Measurements from ENCODE around the gene ADGRL3.

ADGRL3 gene

GRCh38 chr4:61913619-61914018 lies 713.5 kb downstream of the ADGRL3 start:
- no peak overlapping the region for H3K4me2 ChIP-seq
- H3K9me3 ChIP-seq = no peaks in the 10 kb centered on the region
- H3K27ac ChIP-seq = no peak overlapping the region
- H3K4me3 ChIP-seq = no peak overlapping the region
- no peaks in the 10 kb centered on the region for H3K36me3 ChIP-seq
- H4K20me1 ChIP-seq = no peaks in the 10 kb centered on the region
- no peaks in the 10 kb centered on the region for H3K27me3 ChIP-seq
- H3K4me1 ChIP-seq = no peaks in the 10 kb centered on the region
- no peak for TF ChIP-seq Cebpa-rat (IDR thresholded peaks at IDR 0.05)
- no peak overlapping the region for H3K9ac ChIP-seq

GRCh38 chr4:61915501-61915900 lies 715.4 kb downstream of the ADGRL3 start:
- no peaks in the 10 kb centered on the region for H3K27me3 ChIP-seq
- no peak overlapping the region for H3K27ac ChIP-seq
- no peaks in the 10 kb centered on the region for H3K9me3 ChIP-seq
- H3K36me3 ChIP-seq = no peaks in the 10 kb centered on the region
- no peak overlapping the region for H3K4me3 ChIP-seq
- H3K4me2 ChIP-seq = no peak overlapping the region
- TF ChIP-seq Cebpa-rat (IDR thresholded peaks at IDR 0.05) = no peak
- no peaks in the 10 kb centered on the region for H3K4me1 ChIP-seq
- no peak overlapping the region for H3K9ac ChIP-seq
- H4K20me1 ChIP-seq = no peaks in the 10 kb centered on the region

GRCh38 chr4:61918507-61918906 lies 718.4 kb downstream of the ADGRL3 start:
- H3K9me3 ChIP-seq = no peaks in the 10 kb centered on the region
- no peak overlapping the region for H3K9ac ChIP-seq
- no peaks in the 10 kb centered on the region for H3K27me3 ChIP-seq
- H4K20me1 ChIP-seq = no peaks in the 10 kb centered on the region
- no peak overlapping the region for H3K4me3 ChIP-seq
- TF ChIP-seq Cebpa-rat (IDR thresholded peaks at IDR 0.05) = no peak
- H3K4me1 ChIP-seq = no peaks in the 10 kb centered on the region
- no peak overlapping the region for H3K4me2 ChIP-seq
- H3K36me3 ChIP-seq = no peaks in the 10 kb centered on the region
- no peak overlapping the region for H3K27ac ChIP-seq

GRCh38 chr4:61918987-61919386 lies 718.9 kb downstream of the ADGRL3 start:
- H3K27me3 ChIP-seq = no peaks in the 10 kb centered on the region
- H3K9me3 ChIP-seq = no peaks in the 10 kb centered on the region
- no peak overlapping the region for H3K9ac ChIP-seq
- H4K20me1 ChIP-seq = no peaks in the 10 kb centered on the region
- no peak for TF ChIP-seq Cebpa-rat (IDR thresholded peaks at IDR 0.05)
- no peak overlapping the region for H3K4me2 ChIP-seq
- H3K4me3 ChIP-seq = no peak overlapping the region
- H3K36me3 ChIP-seq = no peaks in the 10 kb centered on the region
- no peaks in the 10 kb centered on the region for H3K4me1 ChIP-seq
- no peak overlapping the region for H3K27ac ChIP-seq

GRCh38 chr4:61919561-61919960 lies 719.4 kb downstream of the ADGRL3 start:
- H3K4me1 ChIP-seq = no peaks in the 10 kb centered on the region
- no peaks in the 10 kb centered on the region for H3K36me3 ChIP-seq
- H3K27me3 ChIP-seq = no peaks in the 10 kb centered on the region
- no peak overlapping the region for H3K4me2 ChIP-seq
- no peaks in the 10 kb centered on the region for H4K20me1 ChIP-seq
- no peak overlapping the region for H3K27ac ChIP-seq
- TF ChIP-seq Cebpa-rat (IDR thresholded peaks at IDR 0.05) = no peak
- no peaks in the 10 kb centered on the region for H3K9me3 ChIP-seq
- no peak overlapping the region for H3K4me3 ChIP-seq
- no peak overlapping the region for H3K9ac ChIP-seq

GRCh38 chr4:61921920-61922319 lies 721.8 kb downstream of the ADGRL3 start:
- Histone ChIP-seq H3K4me2 (no peak overlapping the region), H3K27me3 (no peaks in the 10 kb centered on the region), H3K9ac (no peak overlapping the region), H3K36me3 (no peaks in the 10 kb centered on the region), H3K9me3 (no peaks in the 10 kb centered on the region), H3K4me1 (no peaks in the 10 kb centered on the region), H4K20me1 (no peaks in the 10 kb centered on the region), H3K27ac (no peak overlapping the region), H3K4me3 (no peak overlapping the region)
- no peak for TF ChIP-seq Cebpa-rat (IDR thresholded peaks at IDR 0.05)

- TF ChIP-seq Cebpa-rat (IDR thresholded peaks at IDR 0.05) = no peak
- Histone ChIP-seq H3K4me3 (no peak overlapping the region), H3K36me3 (no peaks in the 10 kb centered on the region), H3K9ac (no peak overlapping the region), H4K20me1 (no peaks in the 10 kb centered on the region), H3K9me3 (no peaks in the 10 kb centered on the region), H3K27ac (no peak overlapping the region), H3K27me3 (no peaks in the 10 kb centered on the region), H3K4me1 (no peaks in the 10 kb centered on the region), H3K4me2 (no peak overlapping the region)
Observed at GRCh38 chr4:61922766-61923165, 722.6 kb downstream of the ADGRL3 start.

- no peak overlapping the region for H3K4me2 ChIP-seq
- no peak for TF ChIP-seq Cebpa-rat (IDR thresholded peaks at IDR 0.05)
- no peak overlapping the region for H3K27ac ChIP-seq
Observed at GRCh38 chr4:61923179-61923578, 723.1 kb downstream of the ADGRL3 start.

GRCh38 chr4:61924131-61924530 lies 724.0 kb downstream of the ADGRL3 start:
- no peak overlapping the region for H3K9ac ChIP-seq
- H3K9me3 ChIP-seq = no peaks in the 10 kb centered on the region
- no peaks in the 10 kb centered on the region for H3K36me3 ChIP-seq
- H3K4me2 ChIP-seq = no peak overlapping the region
- no peak overlapping the region for H3K4me3 ChIP-seq
- no peaks in the 10 kb centered on the region for H3K27me3 ChIP-seq
- TF ChIP-seq Cebpa-rat (IDR thresholded peaks at IDR 0.05) = no peak
- H4K20me1 ChIP-seq = no peaks in the 10 kb centered on the region
- no peak overlapping the region for H3K27ac ChIP-seq
- H3K4me1 ChIP-seq = no peaks in the 10 kb centered on the region

More at GRCh38 chr4:61923179-61923578, 723.1 kb downstream of the ADGRL3 start:
- H3K9me3 ChIP-seq = no peaks in the 10 kb centered on the region
- no peak overlapping the region for H3K9ac ChIP-seq
- H3K4me3 ChIP-seq = no peak overlapping the region
- H3K36me3 ChIP-seq = no peaks in the 10 kb centered on the region
- H3K4me1 ChIP-seq = no peaks in the 10 kb centered on the region
- no peaks in the 10 kb centered on the region for H3K27me3 ChIP-seq
- no peaks in the 10 kb centered on the region for H4K20me1 ChIP-seq

GRCh38 chr4:61933527-61933926 lies 733.4 kb downstream of the ADGRL3 start:
- Histone ChIP-seq H4K20me1 (no peaks in the 10 kb centered on the region), H3K4me2 (no peak overlapping the region), H3K4me3 (no peak overlapping the region), H3K27me3 (no peaks in the 10 kb centered on the region), H3K27ac (no peak overlapping the region), H3K36me3 (no peaks in the 10 kb centered on the region), H3K9me3 (no peaks in the 10 kb centered on the region), H3K4me1 (no peaks in the 10 kb centered on the region), H3K9ac (no peak overlapping the region)
- no peak for TF ChIP-seq Cebpa-rat (IDR thresholded peaks at IDR 0.05)

GRCh38 chr4:61934198-61934597 lies 734.1 kb downstream of the ADGRL3 start:
- H3K36me3 ChIP-seq = no peaks in the 10 kb centered on the region
- no peaks in the 10 kb centered on the region for H3K4me1 ChIP-seq
- no peaks in the 10 kb centered on the region for H3K9me3 ChIP-seq
- no peak overlapping the region for H3K27ac ChIP-seq
- H3K4me3 ChIP-seq = no peak overlapping the region
- no peak overlapping the region for H3K4me2 ChIP-seq
- no peak for TF ChIP-seq Cebpa-rat (IDR thresholded peaks at IDR 0.05)
- H3K27me3 ChIP-seq = no peaks in the 10 kb centered on the region
- H3K9ac ChIP-seq = no peak overlapping the region
- H4K20me1 ChIP-seq = no peaks in the 10 kb centered on the region

Measured in BLaER1 (cell line).